Osteocyte (in vitro differentiated cells): ENCODE results near the gene PPM1D. TPM values are rescaled to one million over a fixed set of nuclear protein-coding genes. Genes with fewer than 3 reads are reported as not detected.
"Not testable (repeated sequence)": the region's sequence is repeated elsewhere in the genome, so short reads cannot be mapped to it uniquely, and the experiment has no call there.

ENCODE experiments used
- DNase-seq: peaks from one replicate; pipeline ENCODE4 v3.0.0; 2021; ENCODE audit warnings: mixed read lengths; ENCODE audit not compliant: unreplicated experiment; ENCODE audit errors: extremely low spot score
- H3K27ac Mint-ChIP-seq: one replicate; pipeline ENCODE4 v1.8.0; 2021; ENCODE audit warnings: mild to moderate bottlenecking, mixed read lengths; ENCODE audit not compliant: unreplicated experiment
- H3K27me3 Mint-ChIP-seq: one replicate; pipeline ENCODE4 v1.8.0; 2021; ENCODE audit warnings: mixed read lengths; ENCODE audit not compliant: unreplicated experiment
- H3K36me3 Mint-ChIP-seq: one replicate; pipeline ENCODE4 v1.8.0; 2021; ENCODE audit warnings: mixed read lengths; ENCODE audit not compliant: unreplicated experiment
- H3K4me1 Mint-ChIP-seq: one replicate; pipeline ENCODE4 v1.8.0; 2021; ENCODE audit warnings: mixed read lengths; ENCODE audit not compliant: unreplicated experiment
- H3K4me3 Mint-ChIP-seq: one replicate; pipeline ENCODE4 v1.8.0; 2021; ENCODE audit warnings: mild to moderate bottlenecking, moderate library complexity, mixed read lengths; ENCODE audit not compliant: unreplicated experiment
- H3K9me3 Mint-ChIP-seq: one replicate; pipeline ENCODE4 v1.8.0; 2021; ENCODE audit warnings: mixed read lengths; ENCODE audit not compliant: unreplicated experiment
- CTCF ChIP-seq: fragments of 200-600 bp; sonication (generic); IDR thresholded peaks from 2 replicates; pipeline ENCODE4 v1.5.0; 2021; ENCODE audit warnings: antibody characterized with exemption, mild to moderate bottlenecking, moderate library complexity
- total RNA-seq: library from RNA; stranded (reverse); gene quantifications from 2 replicates; pipeline ENCODE4 v1.2.1, GENCODE V29; 2021

The PPM1D gene
- total RNA-seq, 1 donor from 2014 or later = 22.1 TPM

GRCh38 chr17:60671482-60671881 lies 71.5 kb downstream of the PPM1D start:
- no peak overlapping the region for H3K4me3 Mint-ChIP-seq
- DNase-seq = no peak
- H3K27ac Mint-ChIP-seq = no peak overlapping the region
- no peaks in the 10 kb centered on the region for H3K36me3 Mint-ChIP-seq
- no peak for TF ChIP-seq CTCF
- no peaks in the 10 kb centered on the region for H3K9me3 Mint-ChIP-seq
- H3K27me3 Mint-ChIP-seq = no peaks in the 10 kb centered on the region
- peaks cover 4% of the 10 kb centered on the region for H3K4me1 Mint-ChIP-seq

- not testable (repeated sequence) for H3K4me3 Mint-ChIP-seq, H3K36me3 Mint-ChIP-seq, H3K9me3 Mint-ChIP-seq, H3K27me3 Mint-ChIP-seq, DNase-seq, H3K27ac Mint-ChIP-seq
- peaks cover 26% of the 10 kb centered on the region for H3K4me1 Mint-ChIP-seq
These were observed 74.6 kb downstream of the PPM1D start for GRCh38 chr17:60674637-60675036.

- Mint-ChIP-seq H3K9me3 (no peaks in the 10 kb centered on the region), H3K4me3 (peak overlapping the region; percentile 53), H3K4me1 (peaks cover 26% of the 10 kb centered on the region), H3K27ac (no peak overlapping the region), H3K36me3 (no peaks in the 10 kb centered on the region), H3K27me3 (no peaks in the 10 kb centered on the region)
- no peak for DNase-seq
- TF ChIP-seq CTCF = no peak
These were observed 76.0 kb downstream of the PPM1D start for GRCh38 chr17:60675997-60676396.

GRCh38 chr17:60676758-60677307 lies 76.8 kb downstream of the PPM1D start:
- Mint-ChIP-seq H3K36me3 (no peaks in the 10 kb centered on the region), H3K4me3 (peak overlapping the region; percentile 99), H3K27ac (peak overlapping the region; percentile 99), H3K9me3 (no peaks in the 10 kb centered on the region), H3K27me3 (no peaks in the 10 kb centered on the region), H3K4me1 (peaks cover 26% of the 10 kb centered on the region)
- peak; percentile 44 for DNase-seq
- no peak for TF ChIP-seq CTCF

- peak within 1 kb of the TSS; percentile 99 for H3K4me3 Mint-ChIP-seq
- H3K9me3 Mint-ChIP-seq = no peaks in the 10 kb centered on the region
- H3K27ac Mint-ChIP-seq = peak within 1 kb of the TSS; percentile 99
- H3K36me3 Mint-ChIP-seq = peaks cover 2% of the 10 kb centered on the region
- no peak for TF ChIP-seq CTCF
- peaks cover 26% of the 10 kb centered on the region for H3K4me1 Mint-ChIP-seq
- peak; percentile 99 for DNase-seq
- no peaks in the 10 kb centered on the region for H3K27me3 Mint-ChIP-seq
These were observed 77.5 kb downstream of the PPM1D start, which contains the start of gene BCAS3 for GRCh38 chr17:60677308-60678117. Gene BCAS3 (plus strand): TSS chr17:60677851.
